Trophoblast cell (in vitro differentiated cells and primary cell): ENCODE data around the gene DELE1.

ENCODE experiments used
- DNase-seq, 2 donors: peaks; one replicate each; pipeline ENCODE4 v3.0.0-alpha.2; 2016
- H2AFZ ChIP-seq: 2 replicates; pipeline ENCODE4 v1.6.1; 2013; ENCODE audit warnings: low read length, moderate library complexity, mild to moderate bottlenecking; ENCODE audit not compliant: insufficient read depth, poor library complexity
- H2AK5ac ChIP-seq: 2 replicates; pipeline ENCODE4 v1.6.1; 2013; ENCODE audit warnings: mild to moderate bottlenecking, low read length
- H2BK120ac ChIP-seq: 2 replicates; pipeline ENCODE4 v1.6.1; 2013; ENCODE audit warnings: low read length, mild to moderate bottlenecking, moderate library complexity; ENCODE audit not compliant: insufficient read depth, poor library complexity
- H2BK12ac ChIP-seq: 2 replicates; pipeline ENCODE4 v1.6.1; 2013; ENCODE audit warnings: mild to moderate bottlenecking, low read length, moderate library complexity
- H2BK5ac ChIP-seq: 2 replicates; pipeline ENCODE4 v1.6.1; 2013; ENCODE audit warnings: low read length, low read depth, moderate library complexity, mild to moderate bottlenecking; ENCODE audit not compliant: poor library complexity
- H3K14ac ChIP-seq: 2 replicates; pipeline ENCODE4 v1.6.1; 2013; ENCODE audit warnings: mild to moderate bottlenecking, low read length
- H3K18ac ChIP-seq: 2 replicates; pipeline ENCODE4 v1.6.1; 2013; ENCODE audit warnings: mild to moderate bottlenecking, low read length
- H3K23ac ChIP-seq: 2 replicates; pipeline ENCODE4 v1.6.1; 2013; ENCODE audit warnings: low read length
- H3K27ac ChIP-seq: 2 replicates; pipeline ENCODE4 v1.5.1; 2013; ENCODE audit warnings: low read depth, mild to moderate bottlenecking, inconsistent platforms, low read length, moderate library complexity
- H3K27me3 ChIP-seq: 2 replicates; pipeline ENCODE4 v1.6.1; 2013; ENCODE audit warnings: inconsistent platforms, mild to moderate bottlenecking, low read length, moderate library complexity; ENCODE audit not compliant: insufficient read depth
- H3K36me3 ChIP-seq, 2 experiments: 1 replicate in 1 of 2; 2 replicates in 1 of 2; pipeline ENCODE4 v1.6.1; 2013; ENCODE audit warnings: low read length in 2 of 2, mild to moderate bottlenecking in 2 of 2, moderate library complexity in 1 of 2; ENCODE audit not compliant: insufficient read depth in 2 of 2, control insufficient read depth in 1 of 2
- H3K4ac ChIP-seq: 2 replicates; pipeline ENCODE4 v1.6.1; 2013; ENCODE audit warnings: low read depth, mild to moderate bottlenecking, low read length, moderate library complexity
- H3K4me1 ChIP-seq, 2 experiments: 1 replicate in 1 of 2; 2 replicates in 1 of 2; pipeline ENCODE4 v1.6.1; 2013; ENCODE audit warnings: low read length in 2 of 2, mild to moderate bottlenecking in 2 of 2, moderate library complexity in 1 of 2; ENCODE audit not compliant: insufficient read depth in 2 of 2, control insufficient read depth in 1 of 2
- H3K4me2 ChIP-seq: 2 replicates; pipeline ENCODE4 v1.6.1; 2013; ENCODE audit warnings: inconsistent platforms, mild to moderate bottlenecking, low read length, moderate library complexity
- H3K4me3 ChIP-seq: 2 replicates; pipeline ENCODE4 v1.5.1; 2013; ENCODE audit warnings: mild to moderate bottlenecking, low read depth, low read length, inconsistent platforms
- H3K79me1 ChIP-seq: one replicate; pipeline ENCODE4 v1.6.1; 2013; ENCODE audit warnings: low read length
- H3K79me2 ChIP-seq: 2 replicates; pipeline ENCODE4 v1.6.1; 2013; ENCODE audit warnings: low read length, mild to moderate bottlenecking; ENCODE audit not compliant: control insufficient read depth, insufficient read depth, poor library complexity
- H3K9ac ChIP-seq: 2 replicates; pipeline ENCODE4 v1.6.1; 2013; ENCODE audit warnings: mild to moderate bottlenecking, low read length
- H3K9me3 ChIP-seq: 2 replicates; pipeline ENCODE4 v1.6.1; 2013; ENCODE audit warnings: low read depth, mild to moderate bottlenecking, control low read depth, inconsistent platforms, low read length; ENCODE audit not compliant: insufficient read depth
- H4K12ac ChIP-seq: 2 replicates; pipeline ENCODE4 v1.6.1; 2013; ENCODE audit warnings: low read depth, mild to moderate bottlenecking, low read length, moderate library complexity
- H4K8ac ChIP-seq: 2 replicates; pipeline ENCODE4 v1.6.1; 2013; ENCODE audit warnings: low read depth, mild to moderate bottlenecking, low read length, moderate library complexity
- H4K91ac ChIP-seq: one replicate; pipeline ENCODE4 v1.6.1; 2013; ENCODE audit warnings: low read depth, mild to moderate bottlenecking, low read length, moderate library complexity
- WGBS: extraction: QIAGEN DNeasy Blood & Tissue Kit; methylation state at CpG from one replicate; pipeline ENCODE4 v1.1.7; 2013; ENCODE audit warnings: missing lambda C conversion rate; ENCODE audit not compliant: insufficient read length, insufficient coverage; ENCODE audit errors: extremely low coverage; 5-methylcytosine and 5-hydroxymethylcytosine counted together

Gene DELE1

DNA sequence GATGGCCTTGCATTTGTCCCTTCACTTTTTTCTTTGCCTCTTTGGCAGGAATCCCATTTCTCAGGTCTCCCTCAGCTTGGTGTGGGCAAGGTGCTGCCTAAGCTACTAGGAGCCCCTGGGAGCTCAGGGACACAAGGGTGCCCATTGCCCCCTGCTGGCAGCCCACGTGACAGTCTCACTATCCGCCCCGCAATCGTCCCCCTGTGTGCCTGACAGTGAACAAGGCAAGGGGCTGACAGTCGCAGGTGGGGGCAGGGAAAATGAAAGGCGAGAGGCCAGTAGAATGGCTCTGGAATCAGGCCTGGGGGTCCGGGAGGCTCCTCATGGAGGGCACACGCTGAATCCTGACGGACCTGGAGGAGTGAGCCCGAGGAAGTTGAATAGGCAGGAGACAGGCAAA lies 36.3 kb downstream of the DELE1 start:
- H3K27me3 ChIP-seq: no peaks in the 10 kb centered on the region
- H3K79me1 ChIP-seq: no peaks in the 10 kb centered on the region
- H3K9ac ChIP-seq: no peak overlapping the region
- H3K4ac ChIP-seq: no peak overlapping the region
- H2BK120ac ChIP-seq: no peak overlapping the region
- no peak overlapping the region for H4K91ac ChIP-seq
- no peak overlapping the region for H3K14ac ChIP-seq
- H3K79me2 ChIP-seq: no peaks in the 10 kb centered on the region
- no CpG with 5 or more reads among the region's 10 CpGs for WGBS
- H3K27ac ChIP-seq: no peak overlapping the region
- DNase-seq: no peak
- no peak overlapping the region for H2AK5ac ChIP-seq
- H3K18ac ChIP-seq: no peak overlapping the region
- H3K9me3 ChIP-seq: peaks cover 2% of the 10 kb centered on the region
- H2BK12ac ChIP-seq: no peak overlapping the region
- no peak overlapping the region for H2AFZ ChIP-seq
- H3K4me1 ChIP-seq: no peaks in the 10 kb centered on the region
- no peak overlapping the region for H2BK5ac ChIP-seq
- H4K12ac ChIP-seq: no peak overlapping the region
- H3K4me2 ChIP-seq: no peak overlapping the region
- H3K23ac ChIP-seq: no peak overlapping the region
- H4K8ac ChIP-seq: no peak overlapping the region
- H3K36me3 ChIP-seq: no peaks in the 10 kb centered on the region
- H3K4me3 ChIP-seq: no peak overlapping the region

- no peak overlapping the region for H3K18ac ChIP-seq
- H2BK5ac ChIP-seq: no peak overlapping the region
- no CpG with 5 or more reads among the region's 14 CpGs for WGBS
- H2BK120ac ChIP-seq: no peak overlapping the region
- no peak overlapping the region for H2AFZ ChIP-seq
- no peak overlapping the region for H4K12ac ChIP-seq
- H4K8ac ChIP-seq: no peak overlapping the region
- no peak overlapping the region for H3K4ac ChIP-seq
- H2AK5ac ChIP-seq: no peak overlapping the region
- H2BK12ac ChIP-seq: no peak overlapping the region
- DNase-seq: peak; percentile 75 to 97
- H3K4me2 ChIP-seq: peak overlapping the region; percentile 31
- H3K9me3 ChIP-seq: peaks cover 2% of the 10 kb centered on the region
- H3K27ac ChIP-seq: no peak overlapping the region
- H3K4me3 ChIP-seq: no peak overlapping the region
- H3K79me2 ChIP-seq: no peaks in the 10 kb centered on the region
- no peaks in the 10 kb centered on the region for H3K4me1 ChIP-seq
- no peaks in the 10 kb centered on the region for H3K36me3 ChIP-seq
- H3K27me3 ChIP-seq: no peaks in the 10 kb centered on the region
- H3K23ac ChIP-seq: no peak overlapping the region
- H4K91ac ChIP-seq: no peak overlapping the region
- H3K79me1 ChIP-seq: no peaks in the 10 kb centered on the region
- H3K14ac ChIP-seq: no peak overlapping the region
- H3K9ac ChIP-seq: no peak overlapping the region
These were observed 37.0 kb downstream of the DELE1 start for GRCh38 chr5:141960449-141961323.

DNA sequence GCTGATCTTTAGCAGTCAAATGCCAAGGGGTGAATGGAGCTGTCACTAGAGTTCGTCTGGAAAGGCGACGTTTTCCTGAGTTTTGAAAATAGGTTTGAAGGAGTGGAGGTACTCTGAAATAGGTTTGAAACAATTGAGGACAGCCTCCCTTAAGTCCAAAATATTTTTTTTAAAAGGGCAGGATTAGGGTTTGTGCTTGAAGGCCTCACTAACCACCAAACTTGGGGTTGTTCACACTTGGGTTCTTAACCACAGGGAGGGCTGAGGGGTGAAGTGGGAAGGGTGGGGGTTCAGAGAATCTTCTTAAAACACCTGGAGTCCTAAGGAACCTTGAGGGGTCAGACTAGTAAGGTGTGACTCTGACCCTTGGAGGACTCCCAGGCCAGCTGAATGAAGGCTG lies 37.8 kb downstream of the DELE1 start:
- Histone ChIP-seq H3K23ac (no peak overlapping the region), H3K4ac (no peak overlapping the region), H3K18ac (no peak overlapping the region), H4K12ac (no peak overlapping the region), H4K91ac (no peak overlapping the region), H3K36me3 (no peaks in the 10 kb centered on the region), H2BK120ac (no peak overlapping the region), H3K4me3 (no peak overlapping the region), H3K4me2 (no peak overlapping the region), H3K4me1 (no peaks in the 10 kb centered on the region), H2BK12ac (no peak overlapping the region), H3K14ac (no peak overlapping the region), H3K9ac (no peak overlapping the region), H2AFZ (no peak overlapping the region), H3K27ac (no peak overlapping the region), H2AK5ac (no peak overlapping the region), H3K27me3 (no peaks in the 10 kb centered on the region), H4K8ac (no peak overlapping the region), H3K79me1 (no peaks in the 10 kb centered on the region), H2BK5ac (no peak overlapping the region), H3K79me2 (no peaks in the 10 kb centered on the region), H3K9me3 (no peaks in the 10 kb centered on the region)
- DNase-seq: no peak
- WGBS: no CpG with 5 or more reads among the region's 3 CpGs

- Histone ChIP-seq H3K14ac (no peak overlapping the region), H3K4me2 (no peak overlapping the region), H3K27me3 (no peaks in the 10 kb centered on the region), H4K8ac (no peak overlapping the region), H2BK120ac (no peak overlapping the region), H2BK5ac (no peak overlapping the region), H3K18ac (no peak overlapping the region), H3K79me2 (no peaks in the 10 kb centered on the region), H2AK5ac (no peak overlapping the region), H2BK12ac (no peak overlapping the region), H3K36me3 (no peaks in the 10 kb centered on the region), H2AFZ (no peak overlapping the region), H3K79me1 (no peaks in the 10 kb centered on the region), H3K9me3 (no peaks in the 10 kb centered on the region), H4K91ac (no peak overlapping the region), H3K9ac (no peak overlapping the region), H3K23ac (no peak overlapping the region), H3K4me3 (no peak overlapping the region), H3K27ac (no peak overlapping the region), H3K4me1 (no peaks in the 10 kb centered on the region), H3K4ac (no peak overlapping the region), H4K12ac (no peak overlapping the region)
- DNase-seq: no peak
- no CpG with 5 or more reads among the region's 3 CpGs for WGBS
These were observed 40.0 kb downstream of the DELE1 start for GRCh38 chr5:141963701-141964100.
